ENCODE data around the gene ERN2. TPM values are rescaled to one million over a fixed set of nuclear protein-coding genes. Genes with fewer than 3 reads are reported as not detected.

Gene ERN2
- total RNA-seq, 1 experiment from 2014 or later: 2.1 TPM

GRCh38 chr16:23709536-23709935 is 3.5 kb downstream of the ERN2 start:
- Histone ChIP-seq H4K8ac (replicated peaks; ENCODE audit: insufficient read length, low read depth, low read length) (no peak overlapping the region), H2BK12ac (ENCODE audit: insufficient read length, low read depth, low read length) (no peak overlapping the region), H4K91ac (ENCODE audit: insufficient read length, low read depth, low read length) (no peak overlapping the region), H3T11ph (ENCODE audit: low read length) (no peak overlapping the region), H3K9me3 (ENCODE audit: control insufficient read depth, low read depth, low read length) (peaks cover 5% of the 10 kb centered on the region), H3K23me2 (ENCODE audit: insufficient read length, low read depth, low read length, poor library complexity, severe bottlenecking) (peaks cover 8% of the 10 kb centered on the region), H3K4me2 (ENCODE audit: insufficient read depth, insufficient read length, low read length) (no peak overlapping the region), H3K27ac (ENCODE audit: insufficient read length, low read depth, low read length) (no peak overlapping the region), H2AFZ (ENCODE audit: low read length) (no peak overlapping the region), H3K27me3 (ENCODE audit: insufficient read depth, low read length) (peaks cover 3% of the 10 kb centered on the region; the same call in 1 of the 2 replicates), H2BK5ac (ENCODE audit: insufficient read length, low read length) (no peak overlapping the region), H3K4ac (ENCODE audit: low read depth, low read length) (no peak overlapping the region), H3K18ac (ENCODE audit: insufficient read length, low read depth, low read length) (no peak overlapping the region), H3K9ac (ENCODE audit: extremely low read depth, insufficient read length, low read length) (no peak overlapping the region), H2BK20ac (ENCODE audit: low read depth, low read length, poor library complexity, severe bottlenecking) (no peak overlapping the region), H4K20me1 (ENCODE audit: control insufficient read depth, insufficient read depth, insufficient read length) (peaks cover 3% of the 10 kb centered on the region), H2BK15ac (ENCODE audit: low read depth, low read length) (no peak overlapping the region), H2AK5ac (ENCODE audit: insufficient read length, low read length) (no peak overlapping the region), H3K14ac (ENCODE audit: insufficient read depth, low read length) (no peak overlapping the region), H3K23ac (ENCODE audit: insufficient read length, low read depth, low read length) (no peak overlapping the region), H4K5ac (ENCODE audit: insufficient read length, low read depth, low read length) (no peak overlapping the region), H3K4me1 (ENCODE audit: insufficient read depth, low read length) (no peaks in the 10 kb centered on the region), H3K79me1 (ENCODE audit: insufficient read depth, low read depth, low read length, poor library complexity, severe bottlenecking) (no peaks in the 10 kb centered on the region), H3K56ac (ENCODE audit: insufficient read length, low read depth, low read length) (no peak overlapping the region), H3K79me2 (ENCODE audit: insufficient read depth, low read length) (no peaks in the 10 kb centered on the region), H2BK120ac (ENCODE audit: low read depth, low read length, poor library complexity, severe bottlenecking) (no peak overlapping the region)
- TF ChIP-seq CTCF (conservative IDR thresholded peaks at IDR 0.05): no peak
- no peak for DNase-seq
- Mint-ChIP-seq H3K27me3 (ENCODE audit: low read depth) (peaks cover 27% of the 10 kb centered on the region), H3K4me1 (peaks cover 2 to 9% of the 10 kb centered on the region in 2 experiments; a peak in 3 of 4 replicates), H3K27ac (no peak overlapping the region), H3K36me3 (ENCODE audit: insufficient read depth in 1 of 3, low read depth in 3 of 3) (peaks cover 2 to 19% (median 7%) of the 10 kb centered on the region in 3 experiments; a peak in 5 of 7 replicates), H3K4me3 (no peak overlapping the region), H3K9me3 (peaks cover 10 to 11% of the 10 kb centered on the region in 2 experiments)
